Central memory CD8-positive, alpha-beta T cell (primary cell): Measurements from ENCODE around the gene LRIT1.

ENCODE experiments used
- ATAC-seq: fragments of 150-1000 bp; cut with Tn5 transposase; replicated peaks from 2 replicates; pipeline ENCODE4 v1.10.0; 2022; ENCODE audit warnings: mild to moderate bottlenecking, moderate FRiP score, moderate number of reproducible peaks; ENCODE audit not compliant: poor library complexity, severe bottlenecking; ENCODE audit errors: extremely low read depth
- DNase-seq, 2 donors: peaks; one replicate each; pipeline ENCODE4 v3.0.0; 2021; ENCODE audit warnings: low spot score in 2 of 2
- H3K27ac Mint-ChIP-seq: one replicate; pipeline ENCODE4 v1.8.0; 2022; ENCODE audit warnings: low read depth, mild to moderate bottlenecking, moderate library complexity, mixed read lengths
- H3K27me3 Mint-ChIP-seq: one replicate; pipeline ENCODE4 v1.8.0; 2022; ENCODE audit warnings: mixed read lengths
- H3K36me3 Mint-ChIP-seq: one replicate; pipeline ENCODE4 v1.8.0; 2022; ENCODE audit warnings: mild to moderate bottlenecking, moderate library complexity, mixed read lengths; ENCODE audit not compliant: insufficient read depth
- H3K4me1 Mint-ChIP-seq: one replicate; pipeline ENCODE4 v1.8.0; 2022; ENCODE audit warnings: mixed read lengths
- H3K4me3 Mint-ChIP-seq: one replicate; pipeline ENCODE4 v1.8.0; 2022; ENCODE audit warnings: mild to moderate bottlenecking, moderate library complexity, mixed read lengths
- H3K9me3 Mint-ChIP-seq: one replicate; pipeline ENCODE4 v1.8.0; 2022; ENCODE audit warnings: mixed read lengths

The LRIT1 gene

DNA sequence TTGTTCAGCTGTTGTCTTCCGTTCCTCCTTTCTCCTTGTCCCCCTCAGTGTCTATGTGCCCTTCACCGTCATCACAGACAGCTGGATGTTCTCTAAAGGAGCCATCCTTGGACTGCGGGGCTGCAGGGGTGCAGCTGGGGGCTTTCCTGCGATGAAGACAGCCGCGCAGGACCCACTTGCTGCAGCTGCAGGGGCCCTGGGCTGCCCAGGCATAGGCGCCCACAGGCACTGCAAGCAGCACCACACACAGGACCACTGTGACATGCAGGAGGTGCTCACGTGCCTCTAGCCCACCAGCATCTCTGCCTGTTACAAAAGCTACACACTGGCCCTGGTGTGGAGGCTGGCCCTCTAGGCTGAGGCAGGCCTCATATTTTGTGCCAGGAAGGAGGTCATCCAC, 19.4 kb downstream of the LRIT1 start:
- H3K9me3 Mint-ChIP-seq = peaks cover 5% of the 10 kb centered on the region
- peaks cover 41% of the 10 kb centered on the region for H3K27me3 Mint-ChIP-seq
- no peak for DNase-seq
- H3K4me3 Mint-ChIP-seq = no peak overlapping the region
- no peak overlapping the region for H3K27ac Mint-ChIP-seq
- no peaks in the 10 kb centered on the region for H3K4me1 Mint-ChIP-seq
- no peaks in the 10 kb centered on the region for H3K36me3 Mint-ChIP-seq
- ATAC-seq = no peak

DNA sequence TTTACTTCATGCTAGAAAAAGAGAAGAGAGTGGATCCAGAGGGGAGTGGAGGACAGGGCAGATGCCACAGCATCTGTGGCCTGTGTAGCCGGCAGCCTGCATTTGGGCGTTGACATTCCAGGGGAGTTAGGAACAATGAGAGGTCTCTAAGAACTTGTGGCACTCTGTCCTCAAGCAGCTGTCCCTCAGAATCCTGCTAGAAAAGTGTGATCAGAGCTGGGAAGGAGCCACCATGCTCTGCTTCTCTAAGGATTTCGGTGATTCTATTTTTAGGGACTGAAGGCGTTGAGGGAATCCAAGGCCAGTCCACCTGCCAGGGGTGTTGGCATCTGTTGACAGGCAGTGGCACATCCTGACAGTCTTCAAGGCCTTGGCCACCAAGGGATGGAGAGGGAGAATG, 23.6 kb downstream of the LRIT1 start:
- no peak for DNase-seq
- Mint-ChIP-seq H3K9me3 (peaks cover 5% of the 10 kb centered on the region), H3K27ac (no peak overlapping the region), H3K27me3 (peaks cover 10% of the 10 kb centered on the region), H3K36me3 (peaks cover 1% of the 10 kb centered on the region), H3K4me3 (no peak overlapping the region), H3K4me1 (no peaks in the 10 kb centered on the region)
- ATAC-seq = no peak

DNA sequence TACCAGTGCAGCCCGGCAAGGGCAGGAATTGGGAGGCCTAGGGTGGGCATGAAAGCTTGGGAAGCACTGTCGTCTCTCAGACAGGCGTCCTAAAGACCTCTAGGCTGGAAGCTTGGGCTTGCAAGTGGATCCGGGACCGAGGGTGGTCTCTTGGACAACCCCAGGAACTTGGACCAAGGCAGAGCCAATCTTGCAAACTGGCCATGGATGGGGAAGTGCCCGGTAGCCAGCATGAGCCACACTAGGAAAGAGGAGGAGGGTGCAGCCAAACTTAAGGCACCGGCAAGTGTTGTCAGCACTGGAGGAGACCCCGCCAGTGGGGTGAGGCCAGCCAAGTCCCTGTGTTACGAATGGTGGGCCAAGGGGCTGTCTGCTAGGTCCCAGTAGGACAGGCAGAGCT, 24.5 kb downstream of the LRIT1 start:
- H3K9me3 Mint-ChIP-seq = peaks cover 5% of the 10 kb centered on the region
- H3K27me3 Mint-ChIP-seq = peaks cover under 1% of the 10 kb centered on the region
- DNase-seq (no peak), ATAC-seq (no peak)
- H3K4me3 Mint-ChIP-seq = no peak overlapping the region
- no peaks in the 10 kb centered on the region for H3K4me1 Mint-ChIP-seq
- peaks cover 3% of the 10 kb centered on the region for H3K36me3 Mint-ChIP-seq
- H3K27ac Mint-ChIP-seq = no peak overlapping the region

DNA sequence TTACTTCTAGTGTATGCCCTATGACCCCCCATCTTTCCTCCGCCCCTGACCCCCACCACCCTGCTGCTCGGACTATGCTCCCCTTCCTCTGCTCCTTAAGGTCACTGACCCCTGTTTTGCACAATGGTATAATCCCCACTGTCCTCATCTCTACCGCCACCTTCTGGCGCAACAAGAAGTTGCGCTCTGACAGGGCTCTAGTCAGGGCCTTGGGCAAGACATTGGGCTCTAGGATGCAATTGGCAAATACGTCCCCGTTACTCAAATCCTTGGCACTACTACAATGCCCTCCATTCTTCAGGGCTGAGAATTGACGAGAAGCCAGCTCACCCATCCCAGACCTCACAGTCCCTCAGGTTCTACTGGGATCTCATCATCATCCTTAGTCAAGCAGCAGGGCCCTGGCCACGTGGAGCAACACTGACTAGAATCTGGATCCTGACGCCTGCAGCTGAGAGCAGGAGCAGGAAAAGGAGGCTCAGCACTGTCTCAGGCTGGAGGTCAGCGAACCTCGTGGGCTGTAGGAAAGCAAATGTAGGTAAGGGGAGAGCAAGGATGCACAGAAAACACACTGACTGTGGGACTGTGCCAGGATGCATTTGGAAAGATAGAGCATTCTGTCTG, 26.6 kb downstream of the LRIT1 start:
- peaks cover 3% of the 10 kb centered on the region for H3K36me3 Mint-ChIP-seq
- H3K9me3 Mint-ChIP-seq = peaks cover 5% of the 10 kb centered on the region
- no peaks in the 10 kb centered on the region for H3K27me3 Mint-ChIP-seq
- DNase-seq (no peak), ATAC-seq (peak; percentile 46)
- H3K27ac Mint-ChIP-seq = no peak overlapping the region
- no peaks in the 10 kb centered on the region for H3K4me1 Mint-ChIP-seq
- peak overlapping the region; percentile 0 for H3K4me3 Mint-ChIP-seq

DNA sequence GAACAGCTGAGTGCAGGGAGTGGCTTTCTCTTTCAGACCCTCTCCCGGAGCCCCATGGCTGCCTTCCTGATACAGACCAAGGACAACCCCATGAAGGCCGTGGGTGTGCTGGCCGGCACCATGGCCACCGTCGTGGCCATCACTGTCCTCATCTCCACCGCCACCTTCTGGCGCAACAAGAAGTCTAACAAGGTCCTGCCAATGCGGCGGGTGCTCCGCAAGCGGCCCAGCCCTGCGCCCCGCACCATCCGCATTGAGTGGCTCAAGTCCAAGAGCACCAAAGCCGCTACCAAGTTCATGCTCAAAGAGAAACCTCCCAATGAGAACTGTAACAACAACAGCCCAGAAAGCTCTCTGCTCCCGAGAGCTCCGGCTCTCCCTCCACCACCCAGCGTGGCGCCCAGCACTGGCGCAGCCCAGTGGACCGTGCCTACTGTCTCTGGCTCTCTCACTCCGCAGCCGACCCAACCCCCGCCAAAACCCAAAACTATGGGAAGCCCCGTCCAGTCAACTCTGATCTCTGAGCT, 27.2 kb downstream of the LRIT1 start:
- peaks cover 3% of the 10 kb centered on the region for H3K36me3 Mint-ChIP-seq

DNA sequence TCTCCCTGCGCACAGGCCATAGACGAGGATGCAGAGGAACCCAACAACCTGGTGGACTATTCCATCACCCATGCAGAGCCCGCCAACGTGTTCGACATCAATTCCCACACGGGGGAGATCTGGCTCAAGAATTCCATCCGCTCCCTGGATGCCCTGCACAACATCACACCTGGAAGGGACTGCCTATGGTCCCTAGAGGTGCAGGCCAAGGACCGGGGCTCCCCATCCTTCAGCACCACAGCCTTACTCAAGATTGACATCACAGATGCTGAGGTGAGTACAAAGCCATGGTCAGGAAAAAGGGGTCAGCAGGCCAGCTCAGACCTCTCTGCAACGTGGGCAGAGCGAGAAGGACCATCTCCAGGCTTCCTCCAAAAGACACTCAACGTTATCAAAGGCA, 28.3 kb downstream of the LRIT1 start:
- H3K4me3 Mint-ChIP-seq = no peak overlapping the region
- H3K36me3 Mint-ChIP-seq = peaks cover 3% of the 10 kb centered on the region
- DNase-seq (no peak), ATAC-seq (no peak)
- no peaks in the 10 kb centered on the region for H3K4me1 Mint-ChIP-seq
- H3K9me3 Mint-ChIP-seq = no peaks in the 10 kb centered on the region
- H3K27me3 Mint-ChIP-seq = no peaks in the 10 kb centered on the region
- no peak overlapping the region for H3K27ac Mint-ChIP-seq

More for the DNA sequence above, 27.2 kb downstream of the LRIT1 start:
- DNase-seq = no peak
- Mint-ChIP-seq H3K4me1 (no peaks in the 10 kb centered on the region), H3K27me3 (no peaks in the 10 kb centered on the region), H3K27ac (no peak overlapping the region), H3K4me3 (peak overlapping the region; percentile 0), H3K9me3 (peaks cover under 1% of the 10 kb centered on the region)
- no peak for ATAC-seq

DNA sequence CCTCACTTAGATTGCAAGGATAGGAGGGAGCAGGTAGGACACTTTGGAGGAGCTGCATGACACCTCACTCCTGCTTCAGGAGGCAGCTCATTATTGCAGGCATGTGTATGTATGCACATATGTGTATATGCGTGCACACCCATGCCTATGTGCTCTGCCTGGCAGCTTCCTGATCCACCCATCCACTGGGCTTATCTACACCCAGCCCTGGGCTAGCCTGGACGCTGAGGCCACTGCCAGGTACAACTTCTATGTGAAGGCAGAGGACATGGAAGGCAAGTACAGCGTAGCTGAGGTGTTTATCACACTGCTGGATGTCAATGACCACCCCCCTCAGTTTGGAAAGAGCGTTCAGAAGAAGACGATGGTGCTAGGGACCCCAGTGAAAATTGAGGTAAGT, 29.3 kb downstream of the LRIT1 start:
- Mint-ChIP-seq H3K36me3 (peaks cover 5% of the 10 kb centered on the region), H3K9me3 (no peaks in the 10 kb centered on the region), H3K27ac (no peak overlapping the region), H3K4me1 (no peaks in the 10 kb centered on the region), H3K4me3 (no peak overlapping the region), H3K27me3 (no peaks in the 10 kb centered on the region)
- DNase-seq (no peak), ATAC-seq (no peak)

DNA sequence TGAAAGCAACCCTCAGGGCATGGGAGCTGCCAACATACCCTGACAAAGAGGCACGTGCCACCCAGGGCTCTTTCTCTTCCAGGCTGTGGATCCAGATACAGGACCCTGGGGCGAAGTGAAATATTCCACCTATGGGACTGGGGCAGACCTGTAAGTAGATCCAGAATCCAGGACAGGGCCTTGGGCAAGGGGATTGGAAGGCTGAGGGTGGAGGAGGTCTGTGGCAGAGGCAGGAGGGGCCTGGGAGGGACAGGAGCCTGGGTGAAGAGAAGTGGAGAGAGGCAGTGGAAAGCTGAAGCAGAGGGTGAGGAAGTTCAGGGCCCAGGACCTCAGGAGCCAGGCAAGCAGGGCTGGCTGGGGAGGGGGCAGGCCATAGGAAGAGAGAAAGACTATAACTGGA, 29.8 kb downstream of the LRIT1 start:
- Mint-ChIP-seq H3K9me3 (no peaks in the 10 kb centered on the region), H3K36me3 (peaks cover 5% of the 10 kb centered on the region), H3K27ac (no peak overlapping the region), H3K4me3 (no peak overlapping the region), H3K4me1 (no peaks in the 10 kb centered on the region), H3K27me3 (no peaks in the 10 kb centered on the region)
- DNase-seq (no peak), ATAC-seq (no peak)

DNA sequence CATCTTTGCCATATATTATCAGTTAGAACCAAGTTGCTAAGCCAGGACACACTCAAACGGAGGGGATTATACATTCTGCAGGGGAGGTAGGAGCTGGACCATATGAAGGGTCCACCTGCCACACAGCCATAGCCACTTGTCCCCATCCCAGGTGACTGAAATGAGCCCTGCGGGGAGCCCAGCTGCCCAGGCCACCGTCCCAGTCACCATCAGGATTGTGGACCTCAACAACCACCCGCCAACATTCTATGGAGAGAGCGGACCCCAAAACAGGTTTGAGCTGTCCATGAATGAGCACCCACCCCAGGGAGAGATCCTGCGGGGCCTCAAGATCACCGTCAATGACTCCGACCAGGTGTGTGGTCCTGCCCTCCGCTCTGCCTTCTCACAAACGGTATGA, 33.3 kb downstream of the LRIT1 start:
- no peak for DNase-seq
- no peaks in the 10 kb centered on the region for H3K27me3 Mint-ChIP-seq
- H3K27ac Mint-ChIP-seq = no peak overlapping the region
- no peak overlapping the region for H3K4me3 Mint-ChIP-seq
- H3K4me1 Mint-ChIP-seq = peaks cover 7% of the 10 kb centered on the region
- H3K36me3 Mint-ChIP-seq = peaks cover 4% of the 10 kb centered on the region
- no peaks in the 10 kb centered on the region for H3K9me3 Mint-ChIP-seq
- no peak for ATAC-seq

DNA sequence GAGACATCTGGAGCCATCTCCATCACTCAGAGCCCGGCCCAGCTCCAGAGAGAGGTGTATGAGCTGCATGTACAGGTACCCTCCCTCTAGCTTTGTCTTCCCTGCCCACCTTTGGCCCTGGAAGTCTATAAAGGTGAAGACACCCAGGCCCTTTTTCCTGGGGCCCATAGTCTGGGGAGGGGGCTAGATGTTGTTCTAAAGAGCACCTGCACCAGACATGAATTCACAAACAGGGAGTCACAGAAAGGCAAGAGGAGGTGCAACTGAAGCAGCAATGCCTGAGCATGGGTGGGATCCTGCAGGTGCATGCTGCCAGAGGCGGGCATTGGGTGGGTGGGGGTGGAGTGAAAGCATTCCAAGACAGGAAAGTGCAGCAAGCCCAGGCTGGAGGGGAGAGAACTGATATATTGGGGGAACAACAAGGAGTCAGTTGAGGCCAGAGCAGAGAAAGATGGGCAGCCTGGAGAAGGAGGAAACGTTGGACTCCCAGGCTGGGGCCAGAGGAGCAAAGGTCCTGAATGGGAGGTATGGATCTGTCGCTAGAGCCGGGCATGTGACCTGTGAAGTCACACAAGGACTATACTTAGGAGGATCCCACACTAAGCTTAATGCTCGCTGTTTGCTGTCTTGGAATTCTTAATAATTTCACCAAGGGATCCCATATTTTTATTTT, 35.4 kb downstream of the LRIT1 start:
- H3K27me3 Mint-ChIP-seq = no peaks in the 10 kb centered on the region
- DNase-seq (no peak), ATAC-seq (no peak)
- no peaks in the 10 kb centered on the region for H3K9me3 Mint-ChIP-seq
- H3K4me3 Mint-ChIP-seq = no peak overlapping the region
- peaks cover 7% of the 10 kb centered on the region for H3K4me1 Mint-ChIP-seq
- H3K36me3 Mint-ChIP-seq = peaks cover 2% of the 10 kb centered on the region
- no peak overlapping the region for H3K27ac Mint-ChIP-seq

DNA sequence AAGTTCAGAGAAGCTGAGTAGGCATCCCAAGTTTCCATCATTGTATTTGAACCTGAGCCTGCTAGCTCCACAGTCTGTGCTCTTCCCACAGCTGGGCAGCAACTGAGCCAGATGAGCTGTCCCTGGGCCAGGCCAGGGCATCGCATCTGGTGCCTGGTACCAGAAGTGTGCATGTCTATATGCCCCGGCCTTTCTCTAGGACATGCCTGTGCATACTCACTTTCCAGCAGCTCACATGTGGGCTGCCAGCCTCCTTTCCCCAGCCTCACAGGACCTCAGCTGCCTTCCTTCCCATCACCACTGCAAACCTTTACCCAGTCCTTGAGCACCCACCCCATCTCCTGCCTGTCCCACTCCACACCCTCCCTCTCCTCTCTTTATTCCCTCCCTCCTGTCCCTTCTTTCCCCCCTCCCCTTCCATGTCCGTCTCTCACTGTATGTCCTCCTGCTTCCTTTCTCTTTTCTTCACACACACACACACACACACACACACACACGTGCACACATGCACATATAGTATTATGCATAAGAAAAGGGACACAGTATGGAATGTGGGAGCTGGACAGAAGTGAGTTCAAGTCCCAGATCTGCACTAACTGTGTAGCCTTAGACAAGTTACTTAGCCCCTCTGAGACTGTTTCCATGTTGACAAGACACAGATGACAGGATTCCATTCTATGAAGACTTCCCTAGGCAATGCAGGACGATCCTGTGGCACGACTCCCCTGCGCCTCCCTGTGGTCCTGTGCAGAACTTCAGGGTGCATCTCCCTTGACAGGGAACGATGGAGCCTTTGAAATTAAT, 36.1 kb downstream of the LRIT1 start:
- Mint-ChIP-seq H3K27me3 (no peaks in the 10 kb centered on the region), H3K4me1 (peaks cover 7% of the 10 kb centered on the region), H3K4me3 (no peak overlapping the region), H3K9me3 (no peaks in the 10 kb centered on the region), H3K36me3 (peaks cover 2% of the 10 kb centered on the region), H3K27ac (no peak overlapping the region)
- DNase-seq = peak; percentile 69 to 73
- ATAC-seq = peak; percentile 86

DNA sequence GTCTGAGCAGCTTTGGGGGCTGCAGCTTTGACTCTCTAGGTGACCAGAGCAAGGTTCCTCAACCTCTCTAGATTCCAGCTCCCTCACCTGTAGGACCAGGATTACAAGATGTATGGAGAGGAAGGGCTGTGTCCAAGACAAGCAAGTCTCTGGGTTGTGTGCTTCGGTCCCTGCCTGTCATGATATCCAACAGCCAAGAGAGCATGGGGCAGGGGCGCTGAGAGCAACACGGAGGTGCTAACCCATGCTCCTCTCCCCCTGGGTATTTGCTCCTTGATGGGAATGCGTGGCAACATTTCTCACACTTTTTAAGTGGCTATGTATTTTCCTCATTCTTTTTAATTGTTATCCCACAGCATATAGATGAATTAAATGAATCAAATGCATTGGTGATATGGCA, 36.7 kb downstream of the LRIT1 start:
- Mint-ChIP-seq H3K9me3 (no peaks in the 10 kb centered on the region), H3K27me3 (no peaks in the 10 kb centered on the region), H3K27ac (no peak overlapping the region), H3K4me3 (no peak overlapping the region), H3K4me1 (peaks cover 7% of the 10 kb centered on the region), H3K36me3 (peaks cover 2% of the 10 kb centered on the region)
- no peak for ATAC-seq
- no peak for DNase-seq

DNA sequence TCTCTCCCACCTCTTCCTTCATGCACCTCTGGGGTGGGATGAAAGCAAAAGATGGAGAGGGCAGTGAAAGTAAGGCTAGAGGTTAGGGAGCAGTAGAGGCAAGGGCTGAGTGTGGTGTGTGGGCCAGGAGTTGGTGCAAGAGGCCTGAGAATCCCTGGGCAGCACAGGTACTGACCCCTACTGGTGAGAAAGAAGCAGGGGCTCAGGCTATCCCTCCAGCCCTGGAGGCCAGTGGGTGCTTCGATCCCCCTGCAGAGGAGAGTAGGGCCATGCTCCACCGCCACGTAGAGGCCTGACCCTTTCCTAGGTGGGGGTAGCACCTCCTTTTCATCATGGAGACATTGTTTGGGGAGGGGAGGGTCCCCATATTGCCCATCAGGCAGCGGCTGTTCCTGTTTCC, 37.2 kb downstream of the LRIT1 start:
- H3K36me3 Mint-ChIP-seq = peaks cover 2% of the 10 kb centered on the region
- DNase-seq = no peak
- H3K4me1 Mint-ChIP-seq = peaks cover 7% of the 10 kb centered on the region
- no peak overlapping the region for H3K4me3 Mint-ChIP-seq
- H3K27ac Mint-ChIP-seq = no peak overlapping the region
- no peaks in the 10 kb centered on the region for H3K9me3 Mint-ChIP-seq
- H3K27me3 Mint-ChIP-seq = no peaks in the 10 kb centered on the region
- ATAC-seq = no peak
